Measurements from ENCODE around the gene FOXD1. TPM values are rescaled to one million over a fixed set of nuclear protein-coding genes. Genes with fewer than 3 reads are reported as not detected.

The FOXD1 gene
- total and polyA plus RNA-seq, 2 of the 4 experiments (the other 2 are of a cell fraction), result 3.2 to 23.1 TPM

DNA sequence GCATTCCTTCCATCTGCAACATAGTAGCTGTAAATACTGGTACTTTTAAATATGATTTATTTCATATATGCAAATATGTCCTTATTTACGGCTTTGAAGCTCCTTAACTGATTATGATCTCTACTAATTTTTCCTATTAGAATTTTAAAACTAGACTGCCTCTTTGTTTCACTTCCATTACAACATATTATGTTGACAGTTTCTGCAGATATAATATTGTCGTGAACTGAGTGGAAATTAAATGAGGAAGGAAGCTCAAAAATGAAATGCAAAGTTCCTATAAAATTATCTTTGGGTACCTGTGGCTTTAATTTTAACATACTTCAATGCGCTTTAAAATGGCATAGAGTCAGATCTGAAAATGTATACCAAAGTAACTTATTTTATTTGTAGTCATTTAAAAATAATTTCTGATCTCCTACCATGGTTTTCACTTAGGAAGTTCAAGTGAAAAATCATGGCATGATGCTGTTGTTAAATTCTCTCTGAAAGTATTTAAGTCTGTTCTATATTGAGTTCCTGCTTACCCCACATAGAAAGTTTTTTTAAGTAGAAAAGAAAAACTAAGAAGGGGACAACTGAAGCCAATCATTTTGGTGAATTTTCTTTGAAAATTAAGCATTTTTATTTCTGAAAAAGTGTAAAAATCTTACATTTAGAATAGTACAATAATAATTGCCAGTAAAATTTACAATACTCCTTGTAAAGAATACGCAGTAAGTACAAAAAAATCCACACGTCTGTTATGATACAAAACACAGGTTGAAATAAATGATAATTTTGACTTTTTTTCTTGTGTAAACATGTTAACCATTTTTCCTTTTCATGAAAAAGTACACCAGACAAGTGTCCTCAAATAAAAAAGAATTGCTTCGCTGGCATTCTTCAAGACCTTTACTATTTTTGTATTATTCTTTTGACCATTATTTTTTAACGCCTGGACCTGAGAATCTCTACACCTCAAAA lies 2.6 kb downstream of the FOXD1 start:
- Histone ChIP-seq H2BK5ac (ENCODE audit: low read depth, low read length, poor library complexity, severe bottlenecking) (peak overlapping the region; percentile 75), H3K9ac (ENCODE audit: low read depth, low read length) (peak overlapping the region; percentile 99), H3K4ac (ENCODE audit: low read depth, low read length) (peak overlapping the region; percentile 86), H2BK15ac (ENCODE audit: low read depth, low read length) (no peak overlapping the region), H3K56ac (ENCODE audit: extremely low read depth, insufficient read depth, low read length) (peak overlapping the region; percentile 87), H3K4me2 (ENCODE audit: low read depth, low read length) (peak overlapping the region; percentile 86), H4K91ac (ENCODE audit: insufficient read depth, low read depth, low read length) (no peak overlapping the region), H3K36me3 (ENCODE audit: control insufficient read depth, insufficient read depth, low read length) (peaks cover 8% of the 10 kb centered on the region; the same call in 1 of the 2 replicates), H3K27me3 (ENCODE audit: control insufficient read depth, insufficient read depth, low read length) (no peaks in the 10 kb centered on the region), H2BK120ac (ENCODE audit: low read depth, low read length) (peak overlapping the region; percentile 47; the same call in 1 of the 2 replicates), H2AK9ac (replicated peaks; ENCODE audit: low read depth, low read length, poor library complexity) (peak overlapping the region; percentile 77), H3K4me1 (ENCODE audit: control insufficient read depth, insufficient read depth, low read length) (peaks cover 14% of the 10 kb centered on the region; the same call in 1 of the 2 replicates), H3K9me1 (ENCODE audit: insufficient read depth, low read length) (peaks cover 4% of the 10 kb centered on the region), H2AFZ (replicated peaks; ENCODE audit: low read length, poor library complexity) (no peak overlapping the region), H4K20me1 (ENCODE audit: insufficient read depth, low read length) (peaks cover 9% of the 10 kb centered on the region; the same call in 1 of the 2 replicates), H3K27ac (ENCODE audit: insufficient read depth, low read length) (peak overlapping the region; percentile 97), H2AK5ac (ENCODE audit: low read depth, low read length) (no peak overlapping the region), H3K79me1 (ENCODE audit: low read depth in 1 of 2, low read length in 2 of 2) (peaks cover 16 to 40% of the 10 kb centered on the region in 2 experiments), H4K5ac (ENCODE audit: low read depth, low read length) (no peak overlapping the region), H3K9me3 (ENCODE audit: control insufficient read depth, insufficient read depth, low read length) (no peaks in the 10 kb centered on the region), H3K4me3 (ENCODE audit: insufficient read depth, low read depth, low read length) (peak overlapping the region; percentile 94), H3K18ac (ENCODE audit: low read depth, low read length) (no peak overlapping the region), H3K23ac (ENCODE audit: low read depth, low read length) (peak overlapping the region; percentile 87; the same call in 1 of the 2 replicates), H2BK20ac (ENCODE audit: low read depth, low read length) (no peak overlapping the region), H4K8ac (ENCODE audit: low read depth in 2 of 2, low read length in 2 of 2) (peak overlapping the region in 1 of 2 experiments; percentile 22; a peak in 1 of 4 replicates), H3K14ac (replicated peaks; ENCODE audit: low read depth, low read length) (peak overlapping the region; percentile 46)
- ChIA-PET CTCF (interaction anchor here (1.2 kb wide), 1 partner anchor 229 kb away, joined by 4 read pairs; no protein-coding TSS in a partner anchor), POLR2A (ENCODE audit: unreplicated experiment) (no interaction called here)
- DNase-seq (no peak), ATAC-seq (ENCODE audit: low read depth) (no peak)
- no TSS peak for BruUV-seq (replicated peaks)
- dilution Hi-C loops (cut with HindIII; ENCODE audit: low sequenced_read_pairs, unreplicated experiment) (no loop called here), in situ Hi-C loops (cut with MboI; ENCODE audit: low sequenced_read_pairs) (loop anchor here (5.0 to 10.0 kb wide), 3 partner anchors 139 to 361 kb away; no protein-coding TSS in a partner anchor), intact Hi-C loops (cut with micrococcal nuclease) (no loop called here)
- WGBS, 2 experiments (ENCODE audit: extremely low coverage in 2 of 2, insufficient read length in 1 of 2), result no CpG with 5 or more reads among the region's 7 CpGs
- TF ChIP-seq CEBPB (IDR thresholded peaks at IDR 0.05; ENCODE audit: low read depth, low read length) (no peak), MAFK (IDR thresholded peaks at IDR 0.05; ENCODE audit: low read depth, low read length) (peak; percentile 39), CHD1 (IDR thresholded peaks at IDR 0.05; ENCODE audit: low read depth, low read length) (0 out of 2 replicates have a peak, but pooled peaks have one; percentile 63)
- TF ChIP-seq, protein P1, sequence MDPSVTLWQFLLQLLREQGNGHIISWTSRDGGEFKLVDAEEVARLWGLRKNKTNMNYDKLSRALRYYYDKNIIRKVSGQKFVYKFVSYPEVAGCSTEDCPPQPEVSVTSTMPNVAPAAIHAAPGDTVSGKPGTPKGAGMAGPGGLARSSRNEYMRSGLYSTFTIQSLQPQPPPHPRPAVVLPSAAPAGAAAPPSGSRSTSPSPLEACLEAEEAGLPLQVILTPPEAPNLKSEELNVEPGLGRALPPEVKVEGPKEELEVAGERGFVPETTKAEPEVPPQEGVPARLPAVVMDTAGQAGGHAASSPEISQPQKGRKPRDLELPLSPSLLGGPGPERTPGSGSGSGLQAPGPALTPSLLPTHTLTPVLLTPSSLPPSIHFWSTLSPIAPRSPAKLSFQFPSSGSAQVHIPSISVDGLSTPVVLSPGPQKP (IDR thresholded peaks at IDR 0.05; ENCODE audit: borderline replicate concordance, low read depth, low read length), result no peak
- TF ChIP-seq, protein P2, sequence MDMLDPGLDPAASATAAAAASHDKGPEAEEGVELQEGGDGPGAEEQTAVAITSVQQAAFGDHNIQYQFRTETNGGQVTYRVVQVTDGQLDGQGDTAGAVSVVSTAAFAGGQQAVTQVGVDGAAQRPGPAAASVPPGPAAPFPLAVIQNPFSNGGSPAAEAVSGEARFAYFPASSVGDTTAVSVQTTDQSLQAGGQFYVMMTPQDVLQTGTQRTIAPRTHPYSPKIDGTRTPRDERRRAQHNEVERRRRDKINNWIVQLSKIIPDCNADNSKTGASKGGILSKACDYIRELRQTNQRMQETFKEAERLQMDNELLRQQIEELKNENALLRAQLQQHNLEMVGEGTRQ (IDR thresholded peaks at IDR 0.05; ENCODE audit: low read depth, low read length), result no peak

All from IMR-90 (cell line).